ENCODE results near the gene APEX1. TPM values are rescaled to one million over a fixed set of nuclear protein-coding genes. Genes with fewer than 3 reads are reported as not detected.
A peak's percentile ranks its signal among the peaks of the same experiment; 100 is the strongest.
"Not testable (repeated sequence)": the region's sequence is repeated elsewhere in the genome, so short reads cannot be mapped to it uniquely, and the experiment has no call there.

Gene APEX1
- total and polyA plus RNA-seq, 3 experiments from 2014 or later, result 117 to 248 (median 242) TPM

- peak overlapping the region in 5 of 7 donors; percentile 52 to 60 (median 59) for H3K4me3 Mint-ChIP-seq
These were observed 14.6 kb upstream of the APEX1 start for GRCh38 chr14:20440465-20440864.

GRCh38 chr14:20440882-20441281 lies 14.1 kb upstream of the APEX1 start:
- H3K4me3 ChIP-seq (ENCODE audit: low read length), result peak overlapping the region; percentile 10
- ChIA-PET CTCF (interaction anchor here (1.0 to 1.1 kb wide), 2 partner anchors 18 to 23 kb away, joined by 3 read pairs; no protein-coding TSS in a partner anchor), POLR2A (no interaction called here)
- no peak overlapping the region for H3K27ac ChIP-seq (ENCODE audit: low read depth, low read length)
- DNase-seq, result peak in 2 of 5 donors; percentile 14 to 63
- H3K4me1 ChIP-seq (ENCODE audit: insufficient read depth, low read length), result peaks cover 22% of the 10 kb centered on the region
- peak overlapping the region in 4 of 7 donors; percentile 56 to 60 (median 59) for H3K4me3 Mint-ChIP-seq
- peaks cover 15 to 18% (median 17%) of the 10 kb centered on the region in 3 donors for H3K4me1 Mint-ChIP-seq
- H3K27me3 Mint-ChIP-seq, result no peaks in the 10 kb centered on the region
- no peaks in the 10 kb centered on the region for H3K27me3 ChIP-seq (ENCODE audit: insufficient read depth, low read length, poor library complexity, severe bottlenecking)
- no peaks in the 10 kb centered on the region for H3K9me3 Mint-ChIP-seq
- H3K36me3 Mint-ChIP-seq, result peaks cover 0 to 2% (median 1%) of the 10 kb centered on the region in 3 donors
- H3K27ac Mint-ChIP-seq, result peak overlapping the region in 7 of 8 donors; percentile 18 to 96 (median 84)
- no peaks in the 10 kb centered on the region for H3K9me3 ChIP-seq (ENCODE audit: low read length)
- H3K36me3 ChIP-seq (ENCODE audit: insufficient read depth, low read length), result no peaks in the 10 kb centered on the region

More at GRCh38 chr14:20440465-20440864, 14.6 kb upstream of the APEX1 start:
- Mint-ChIP-seq H3K4me1 (peaks cover 15 to 18% (median 17%) of the 10 kb centered on the region in 3 donors), H3K9me3 (no peaks in the 10 kb centered on the region), H3K27ac (peak overlapping the region in 6 of 8 donors; percentile 54 to 96 (median 86)), H3K36me3 (peaks cover 0 to 2% (median 1%) of the 10 kb centered on the region in 3 donors), H3K27me3 (no peaks in the 10 kb centered on the region)
- Histone ChIP-seq H3K36me3 (ENCODE audit: insufficient read depth, low read length) (no peaks in the 10 kb centered on the region), H3K4me1 (ENCODE audit: insufficient read depth, low read length) (peaks cover 22% of the 10 kb centered on the region), H3K27me3 (ENCODE audit: insufficient read depth, low read length, poor library complexity, severe bottlenecking) (no peaks in the 10 kb centered on the region), H3K9me3 (ENCODE audit: low read length) (no peaks in the 10 kb centered on the region), H3K4me3 (ENCODE audit: low read length) (peak overlapping the region; percentile 10), H3K27ac (ENCODE audit: low read depth, low read length) (no peak overlapping the region)
- ChIA-PET POLR2A (no interaction called here), CTCF (interaction anchor here (1.0 kb wide), 1 partner anchor 18 kb away, joined by 3 read pairs; no protein-coding TSS in a partner anchor)
- no peak for DNase-seq

GRCh38 chr14:20441461-20441860 lies 13.6 kb upstream of the APEX1 start:
- H3K4me3 ChIP-seq (ENCODE audit: low read length), result no peak overlapping the region
- no peaks in the 10 kb centered on the region for H3K9me3 ChIP-seq (ENCODE audit: low read length)
- no peaks in the 10 kb centered on the region for H3K27me3 ChIP-seq (ENCODE audit: insufficient read depth, low read length, poor library complexity, severe bottlenecking)
- ChIA-PET POLR2A (no interaction called here), CTCF (interaction anchor here (1.1 kb wide), 1 partner anchor 24 kb away, joined by 3 read pairs; no protein-coding TSS in a partner anchor)
- peaks cover 22% of the 10 kb centered on the region for H3K4me1 ChIP-seq (ENCODE audit: insufficient read depth, low read length)
- H3K27ac ChIP-seq (ENCODE audit: low read depth, low read length), result no peak overlapping the region
- DNase-seq, result no peak
- Mint-ChIP-seq H3K36me3 (peaks cover 0 to 2% (median 1%) of the 10 kb centered on the region in 3 donors), H3K4me3 (no peak overlapping the region), H3K27me3 (no peaks in the 10 kb centered on the region), H3K9me3 (no peaks in the 10 kb centered on the region), H3K27ac (peak overlapping the region in 3 of 8 donors; percentile 1 to 84 (median 29)), H3K4me1 (peaks cover 15 to 18% (median 17%) of the 10 kb centered on the region in 3 donors)
- peaks cover 3% of the 10 kb centered on the region for H3K36me3 ChIP-seq (ENCODE audit: insufficient read depth, low read length)

- Histone ChIP-seq H3K4me1 (ENCODE audit: insufficient read depth, low read length) (peaks cover 22% of the 10 kb centered on the region), H3K36me3 (ENCODE audit: insufficient read depth, low read length) (peaks cover 21% of the 10 kb centered on the region)
- H3K9me3 Mint-ChIP-seq; H3K4me3 Mint-ChIP-seq; POLR2A ChIA-PET; H3K9me3 ChIP-seq (ENCODE audit: low read length); H3K27ac ChIP-seq (ENCODE audit: low read depth, low read length); H3K4me3 ChIP-seq (ENCODE audit: low read length); H3K27me3 Mint-ChIP-seq; DNase-seq; H3K27me3 ChIP-seq (ENCODE audit: insufficient read depth, low read length, poor library complexity, severe bottlenecking); CTCF ChIA-PET; H3K27ac Mint-ChIP-seq: not testable (repeated sequence)
- H3K36me3 Mint-ChIP-seq, result peaks cover 1 to 18% (median 4%) of the 10 kb centered on the region in 3 donors
- H3K4me1 Mint-ChIP-seq, result peaks cover 15 to 18% (median 17%) of the 10 kb centered on the region in 3 donors
These were observed 11.4 kb upstream of the APEX1 start for GRCh38 chr14:20443650-20444049.

GRCh38 chr14:20446889-20447288 lies 8.1 kb upstream of the APEX1 start:
- POLR2A ChIA-PET, result no interaction called here
- Histone ChIP-seq H3K36me3 (ENCODE audit: insufficient read depth, low read length) (peaks cover 47% of the 10 kb centered on the region), H3K4me3 (ENCODE audit: low read length) (no peak overlapping the region), H3K9me3 (ENCODE audit: low read length) (no peaks in the 10 kb centered on the region), H3K4me1 (ENCODE audit: insufficient read depth, low read length) (peaks cover 2% of the 10 kb centered on the region), H3K27ac (ENCODE audit: low read depth, low read length) (no peak overlapping the region), H3K27me3 (ENCODE audit: insufficient read depth, low read length, poor library complexity, severe bottlenecking) (no peaks in the 10 kb centered on the region)
- no peak overlapping the region for H3K27ac Mint-ChIP-seq
- no peaks in the 10 kb centered on the region for H3K9me3 Mint-ChIP-seq
- H3K4me1 Mint-ChIP-seq, result peaks cover under 1 to 5% (median 3%) of the 10 kb centered on the region in 3 donors
- no peak overlapping the region for H3K4me3 Mint-ChIP-seq
- peaks cover 9 to 30% (median 10%) of the 10 kb centered on the region in 3 donors for H3K36me3 Mint-ChIP-seq
- CTCF ChIA-PET, result interaction anchor here (1.2 to 1.5 kb wide), 2 partner anchors 11 to 120 kb away, joined by 3 to 5 read pairs; partner anchors contain the start of gene KLHL33
- no peaks in the 10 kb centered on the region for H3K27me3 Mint-ChIP-seq
- no peak for DNase-seq

GRCh38 chr14:20452831-20453230 lies 2.2 kb upstream of the APEX1 start:
- Histone ChIP-seq H3K36me3 (ENCODE audit: insufficient read depth, low read length) (peaks cover 59% of the 10 kb centered on the region), H3K4me1 (ENCODE audit: insufficient read depth, low read length) (peaks cover 21% of the 10 kb centered on the region)
- Mint-ChIP-seq H3K4me3 (peak overlapping the region in 4 of 7 donors; percentile 20 to 77 (median 44)), H3K27ac (peak overlapping the region in 6 of 8 donors; percentile 20 to 63 (median 48)), H3K4me1 (peaks cover 12 to 25% (median 18%) of the 10 kb centered on the region in 3 donors), H3K36me3 (peaks cover 5 to 27% (median 19%) of the 10 kb centered on the region in 3 donors)
- not testable (repeated sequence) for H3K9me3 ChIP-seq (ENCODE audit: low read length); H3K9me3 Mint-ChIP-seq; H3K27me3 ChIP-seq (ENCODE audit: insufficient read depth, low read length, poor library complexity, severe bottlenecking); DNase-seq; H3K27ac ChIP-seq (ENCODE audit: low read depth, low read length); H3K4me3 ChIP-seq (ENCODE audit: low read length); H3K27me3 Mint-ChIP-seq
- ChIA-PET POLR2A (interaction anchor here (0.6 to 0.8 kb wide), 2 partner anchors 18 to 23 kb away, joined by 3 to 4 read pairs; no protein-coding TSS in a partner anchor), CTCF (interaction anchor here (1.0 kb wide), 1 partner anchor 29 kb away, joined by 3 read pairs; no protein-coding TSS in a partner anchor)

- H3K4me1 Mint-ChIP-seq, result peaks cover 29 to 42% (median 35%) of the 10 kb centered on the region in 3 donors
- DNase-seq, result peak in 1 of 5 donors; percentile 57
- Histone ChIP-seq H3K36me3 (ENCODE audit: insufficient read depth, low read length) (peaks cover 58% of the 10 kb centered on the region), H3K9me3 (ENCODE audit: low read length) (no peaks in the 10 kb centered on the region), H3K4me1 (ENCODE audit: insufficient read depth, low read length) (peaks cover 34% of the 10 kb centered on the region), H3K27me3 (ENCODE audit: insufficient read depth, low read length, poor library complexity, severe bottlenecking) (no peaks in the 10 kb centered on the region), H3K27ac (ENCODE audit: low read depth, low read length) (peak overlapping the region; percentile 87), H3K4me3 (ENCODE audit: low read length) (peak overlapping the region; percentile 78)
- POLR2A ChIA-PET, result interaction anchor here (0.6 to 2.2 kb wide), 9 partner anchors 11 to 226 kb away, joined by 3 to 18 read pairs (median 3); partner anchors contain the start of genes PARP2, PNP and TEP1
- no peak overlapping the region for H3K27ac Mint-ChIP-seq
- H3K9me3 Mint-ChIP-seq, result no peaks in the 10 kb centered on the region
- no peak overlapping the region for H3K4me3 Mint-ChIP-seq
- CTCF ChIA-PET, result interaction anchor here (0.8 to 2.5 kb wide), 9 partner anchors 8 to 154 kb away, joined by 3 to 13 read pairs (median 5); partner anchors contain the start of genes PARP2 and TEP1
- H3K36me3 Mint-ChIP-seq, result peaks cover 0 to 43% (median 19%) of the 10 kb centered on the region in 3 donors
- no peaks in the 10 kb centered on the region for H3K27me3 Mint-ChIP-seq
These were observed 602 bp downstream of the APEX1 start for GRCh38 chr14:20455355-20456300.
